ENCODE measurements around the gene KCNIP1.
"Not testable (repeated sequence)": the region's sequence is repeated elsewhere in the genome, so short reads cannot be mapped to it uniquely, and the experiment has no call there.

KCNIP1 gene

GRCh38 chr5:170542691-170543293, 39.0 kb downstream of the KCNIP1 start:
- no peak for DNase-seq
- no peak for TF ChIP-seq GATA1 (IDR thresholded peaks at IDR 0.05; ENCODE audit: low read depth, low read length)
- no peak for TF ChIP-seq POLR2A (IDR thresholded peaks at IDR 0.05; ENCODE audit: low read length)

- DNase-seq = no peak
- TF ChIP-seq GATA1 (IDR thresholded peaks at IDR 0.05; ENCODE audit: low read depth, low read length) (no peak), POLR2A (IDR thresholded peaks at IDR 0.05; ENCODE audit: low read length) (no peak)
Measured at GRCh38 chr5:170545313-170545712, 41.5 kb downstream of the KCNIP1 start.

DNA sequence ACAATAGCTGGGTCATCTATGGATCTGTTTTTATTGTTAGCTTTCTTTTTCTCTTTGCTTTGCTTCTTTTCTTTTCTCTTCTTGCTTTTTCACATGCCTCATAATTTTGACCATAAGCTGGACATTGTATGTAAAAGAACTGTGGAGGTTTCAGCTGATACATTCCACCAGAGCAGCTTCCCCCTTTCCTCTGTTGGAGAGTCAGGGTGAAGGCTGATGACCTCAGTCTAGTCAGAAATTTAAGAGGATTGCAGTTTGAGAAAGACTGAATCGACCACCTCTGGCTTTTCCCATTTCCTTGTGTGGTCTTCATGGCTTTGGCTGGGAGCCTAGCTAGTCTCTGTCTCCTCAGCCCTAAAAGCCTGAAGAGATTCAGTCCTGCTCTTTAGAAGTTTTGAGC, 42.0 kb downstream of the KCNIP1 start:
- TF ChIP-seq POLR2A (IDR thresholded peaks at IDR 0.05; ENCODE audit: low read length) (no peak), GATA1 (IDR thresholded peaks at IDR 0.05; ENCODE audit: low read depth, low read length) (no peak)
- no peak for DNase-seq

DNA sequence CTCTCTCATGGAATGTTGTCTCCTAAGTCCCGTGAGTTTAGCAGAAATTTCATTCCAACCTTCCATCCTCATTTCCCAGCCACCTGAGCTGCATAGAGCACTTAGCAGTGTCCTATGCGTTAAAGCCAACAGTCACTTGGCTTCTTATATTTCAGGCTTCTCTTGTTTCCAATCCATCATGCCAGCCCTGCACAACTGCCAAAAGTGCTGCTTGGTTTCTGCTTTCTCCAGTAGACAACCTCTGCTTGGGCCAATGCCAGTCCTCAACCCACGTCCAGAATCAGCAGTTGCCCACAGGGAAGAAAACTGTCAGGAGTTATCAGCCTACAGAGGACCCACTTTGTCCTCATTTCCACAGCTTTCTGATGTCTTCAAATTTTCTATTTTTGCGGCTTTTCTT, 42.5 kb downstream of the KCNIP1 start:
- TF ChIP-seq POLR2A (IDR thresholded peaks at IDR 0.05; ENCODE audit: low read length) = no peak
- no peak for TF ChIP-seq GATA1 (IDR thresholded peaks at IDR 0.05; ENCODE audit: low read depth, low read length)
- no peak for DNase-seq

GRCh38 chr5:170550382-170550781, 46.6 kb downstream of the KCNIP1 start:
- not testable (repeated sequence) for DNase-seq

GRCh38 chr5:170551076-170551475, 47.3 kb downstream of the KCNIP1 start:
- TF ChIP-seq POLR2A (IDR thresholded peaks at IDR 0.05; ENCODE audit: low read length) = no peak
- TF ChIP-seq GATA1 (IDR thresholded peaks at IDR 0.05; ENCODE audit: low read depth, low read length) = no peak
- DNase-seq = no peak

DNA sequence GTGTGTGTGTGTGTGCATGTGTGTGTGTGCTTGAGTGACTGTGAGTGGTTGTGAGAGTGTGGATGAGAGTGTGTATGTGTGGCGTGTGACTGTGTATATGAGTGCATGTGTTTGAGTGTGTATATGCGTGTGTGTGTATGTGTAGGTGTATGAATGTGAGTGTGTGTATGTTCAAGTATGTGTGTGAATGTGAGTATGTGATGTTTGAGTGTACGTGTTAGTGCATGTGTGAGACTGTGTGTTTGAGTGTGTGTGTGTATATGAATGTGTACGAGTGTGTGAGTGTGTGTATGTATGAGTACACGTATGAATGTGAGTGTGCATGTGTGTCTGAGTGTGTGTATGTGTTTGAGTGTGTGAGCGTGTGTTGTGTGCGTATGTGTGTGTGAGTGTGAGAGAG, 47.8 kb downstream of the KCNIP1 start:
- DNase-seq = no peak
- TF ChIP-seq GATA1 (IDR thresholded peaks at IDR 0.05; ENCODE audit: low read depth, low read length) (no peak), POLR2A (IDR thresholded peaks at IDR 0.05; ENCODE audit: low read length) (no peak)

DNA sequence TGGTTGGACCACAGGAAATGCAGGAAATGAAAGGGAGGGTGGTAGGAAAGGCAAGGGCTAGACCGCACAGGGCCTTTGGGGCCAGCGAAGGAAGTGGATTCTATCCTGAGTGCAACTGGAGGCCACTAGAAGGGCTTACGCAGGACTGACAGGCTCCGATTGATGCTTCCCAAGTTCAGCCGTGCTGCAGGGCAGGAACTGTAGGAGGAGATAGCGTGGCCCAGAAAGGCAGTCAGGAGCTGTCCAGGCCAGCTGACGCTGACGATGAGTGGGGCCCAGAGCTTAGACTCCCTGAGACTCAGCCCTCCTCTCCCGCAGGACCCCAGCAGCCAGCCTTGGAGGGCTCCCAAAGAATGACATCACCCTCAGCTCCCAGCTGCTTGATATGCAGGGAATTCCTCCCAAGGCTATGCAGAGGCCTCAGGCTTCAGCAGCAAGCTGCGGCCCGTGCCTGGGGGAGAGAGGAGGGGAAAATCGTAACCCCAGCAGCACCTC, 48.8 kb downstream of the KCNIP1 start:
- TF ChIP-seq GATA1 (IDR thresholded peaks at IDR 0.05; ENCODE audit: low read depth, low read length) (no peak), POLR2A (IDR thresholded peaks at IDR 0.05; ENCODE audit: low read length) (no peak)
- no peak for DNase-seq

DNA sequence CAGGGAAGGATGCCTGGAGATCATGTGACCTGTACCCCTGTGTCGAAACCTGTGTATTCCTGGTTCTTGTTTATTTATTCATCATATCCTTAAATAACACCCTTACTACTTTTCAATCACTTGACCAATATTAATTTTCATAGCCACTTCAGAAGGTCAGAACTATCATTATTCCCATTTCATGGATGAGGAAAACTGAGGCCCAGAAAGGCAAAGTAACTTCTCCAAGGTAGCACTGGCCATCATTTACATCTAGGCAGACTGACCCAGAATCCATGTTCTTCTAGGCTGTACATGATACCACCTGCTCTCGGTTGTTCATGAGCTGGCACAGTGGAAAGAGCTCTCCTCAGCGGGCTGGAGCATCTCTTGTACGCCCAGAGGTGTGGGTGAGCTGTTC, 49.4 kb downstream of the KCNIP1 start:
- DNase-seq = no peak
- TF ChIP-seq POLR2A (IDR thresholded peaks at IDR 0.05; ENCODE audit: low read length) = no peak

DNA sequence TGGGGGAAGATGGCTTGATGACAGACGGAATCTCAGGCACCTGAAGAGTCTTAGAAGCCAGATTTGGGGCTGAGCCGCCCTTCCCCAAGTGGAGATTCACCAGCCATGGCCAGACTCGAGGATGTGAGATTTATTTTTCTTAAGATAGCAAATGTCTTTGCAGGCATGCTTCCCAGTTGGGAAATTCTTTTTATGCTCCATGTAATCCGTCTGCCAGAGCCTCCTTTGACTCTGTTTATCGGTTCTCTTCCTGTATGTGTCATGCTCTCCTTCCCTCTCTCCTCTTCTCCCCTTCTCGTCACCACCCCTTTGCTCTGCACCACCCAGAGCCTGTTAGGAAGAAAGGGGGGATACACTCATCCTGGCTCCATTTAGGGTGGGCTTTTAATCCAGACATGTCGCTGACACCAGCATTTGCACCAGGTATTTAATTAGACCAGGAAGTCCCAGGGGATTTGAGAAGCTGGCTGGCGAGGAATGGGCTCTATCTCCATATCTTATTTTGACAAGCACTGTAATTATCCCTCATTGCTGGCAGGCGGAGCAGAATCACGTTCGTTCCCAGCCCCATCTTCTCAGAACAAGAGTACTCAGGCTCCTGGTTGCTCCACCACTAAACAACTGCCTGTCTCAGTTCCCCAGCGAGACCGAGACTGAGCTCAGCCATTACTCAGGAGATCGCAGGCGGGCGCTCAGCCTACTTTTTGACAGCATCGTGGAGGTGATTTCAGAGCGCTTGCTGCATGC, 50.9 kb downstream of the KCNIP1 start:
- TF ChIP-seq POLR2A (IDR thresholded peaks at IDR 0.05; ENCODE audit: low read length) = no peak
- no peak for TF ChIP-seq GATA1 (IDR thresholded peaks at IDR 0.05; ENCODE audit: low read depth, low read length)

DNA sequence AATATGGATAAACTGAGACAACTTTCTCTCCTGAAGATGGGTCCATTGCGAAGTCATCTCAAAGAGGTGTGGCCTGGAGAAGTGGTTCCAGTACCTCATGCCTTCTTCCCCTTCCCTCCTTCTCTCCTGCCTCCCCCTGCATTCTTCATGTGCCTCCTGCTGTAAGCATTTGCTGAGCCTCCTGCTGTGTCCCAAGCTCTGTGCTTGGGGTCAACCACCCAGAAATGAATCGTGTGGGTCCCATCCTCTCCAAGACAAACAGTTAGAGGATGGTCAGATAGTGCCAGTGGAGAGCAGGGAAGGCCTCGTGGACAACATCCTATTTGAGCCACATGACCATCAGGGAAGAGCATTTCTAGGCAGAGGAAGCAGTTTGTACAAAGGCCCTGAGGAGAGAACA, 53.5 kb downstream of the KCNIP1 start:
- no peak for TF ChIP-seq POLR2A (IDR thresholded peaks at IDR 0.05; ENCODE audit: low read length)
- no peak for TF ChIP-seq GATA1 (IDR thresholded peaks at IDR 0.05; ENCODE audit: low read depth, low read length)
- no peak for DNase-seq

More for the DNA sequence above, 50.9 kb downstream of the KCNIP1 start:
- no peak for DNase-seq

- DNase-seq = no peak
- TF ChIP-seq POLR2A (IDR thresholded peaks at IDR 0.05; ENCODE audit: low read length) = no peak
- no peak for TF ChIP-seq GATA1 (IDR thresholded peaks at IDR 0.05; ENCODE audit: low read depth, low read length)
Measured at GRCh38 chr5:170559296-170559695, 55.5 kb downstream of the KCNIP1 start.

DNA sequence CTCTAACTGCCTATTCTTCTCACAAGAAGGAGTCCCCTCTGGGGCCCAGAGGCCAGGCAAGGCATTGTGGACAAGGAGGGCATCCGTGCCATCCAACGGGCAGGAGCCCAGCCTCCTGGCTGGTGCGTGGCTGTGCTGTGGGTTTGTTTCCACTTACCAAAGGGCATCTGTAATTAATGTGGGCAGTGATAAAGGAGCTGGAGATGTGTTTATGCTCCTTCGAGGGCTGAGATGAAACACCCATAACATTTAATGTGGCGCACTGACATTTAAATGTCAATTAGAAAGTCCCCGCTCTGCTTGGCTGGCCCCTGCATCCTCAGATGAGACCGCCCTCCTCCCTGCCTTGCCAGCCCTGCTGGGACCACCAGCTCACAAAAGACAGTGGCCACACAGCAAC, 57.1 kb downstream of the KCNIP1 start:
- TF ChIP-seq POLR2A (IDR thresholded peaks at IDR 0.05; ENCODE audit: low read length) = no peak
- DNase-seq = no peak

GRCh38 chr5:170562166-170562874, 58.5 kb downstream of the KCNIP1 start:
- DNase-seq = no peak
- no peak for TF ChIP-seq POLR2A (IDR thresholded peaks at IDR 0.05; ENCODE audit: low read length)
- no peak for TF ChIP-seq GATA1 (IDR thresholded peaks at IDR 0.05; ENCODE audit: low read depth, low read length)

DNA sequence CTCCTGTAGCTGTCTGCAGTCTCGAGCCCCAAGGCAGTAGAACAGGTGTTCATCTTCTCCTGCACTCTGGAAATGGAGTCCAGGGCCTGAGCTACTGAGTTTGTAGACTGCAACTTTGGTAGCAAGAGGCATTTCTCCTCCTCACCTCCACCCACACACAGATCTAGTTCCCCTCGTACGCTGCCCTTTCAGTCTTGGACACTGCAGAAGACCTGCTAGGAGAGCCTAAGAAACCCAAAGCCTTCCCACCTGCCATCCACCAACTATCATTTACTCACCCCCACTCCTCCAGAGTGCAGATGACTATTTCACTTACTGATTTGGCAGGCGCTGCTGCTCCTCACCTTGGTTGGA, 59.0 kb downstream of the KCNIP1 start:
- DNase-seq = no peak
- TF ChIP-seq POLR2A (IDR thresholded peaks at IDR 0.05; ENCODE audit: low read length) (no peak), GATA1 (IDR thresholded peaks at IDR 0.05; ENCODE audit: low read depth, low read length) (no peak)

All from erythroblast (primary cell).